Left colon (tissue), 2 donors: ENCODE measurements around the gene MRPL30. TPM values are rescaled to one million over a fixed set of nuclear protein-coding genes. Genes with fewer than 3 reads are reported as not detected.
"Not testable (repeated sequence)": the region's sequence is repeated elsewhere in the genome, so short reads cannot be mapped to it uniquely, and the experiment has no call there.

ENCODE experiments used
- ATAC-seq: fragments of 200-7000 bp; cut with Tn5 transposase; one replicate; pipeline ENCODE4 v1.9.1; 2020; ENCODE audit warnings: mild to moderate bottlenecking, moderate library complexity
- DNase-seq, 2 donors: peaks; one replicate each; pipeline ENCODE4 v3.0.0-alpha.2; 2020
- intact Hi-C, 2 donors: fragments of 100-400 bp; cut with DNase I in 1 of 2; cut with micrococcal nuclease in 1 of 2; formaldehyde crosslinking; loops; one replicate each; pipeline versions ENCODE4 v1.11.2 to v1.14.0; 2022; cut with DNase I, micrococcal nuclease
- long read RNA-seq: library from polyadenylated mRNA; unstranded; transcript quantifications from one replicate; pipeline ENCODE4 v2.0.0, GENCODE V29; 2021
- total RNA-seq, 2 donors: library from RNA; stranded (reverse); fragmentation: NEBNext Ultra II Directional; extraction: Animal tissue kit (Norgen Biotek cat#: 25700); gene quantifications; one replicate each; pipeline ENCODE4 v1.2.1, GENCODE V29; 2021
- donor health status: DM: no; HTN: no; CAD: no.
- donor health status: DM: yes; HTN: yes; CAD: no.

The MRPL30 gene
- 10 to 100 TPM; 22.3 to 23.5 TPM for total RNA-seq
- long read RNA-seq, transcript MRPL30-201 (6 exons, 2,605 nt) = major isoform, 11 of 25 reads
- long read RNA-seq, partial matches to known transcripts = 5 of 25 reads
- long read RNA-seq, other reads (novel, unspliced or antisense) = 9 of 25 reads

- DNase-seq = peak; percentile 90 to 93
- peak; percentile 98 for ATAC-seq
- intact Hi-C loops = loop anchor here in 1 of 2 donors (5.0 kb wide), 1 partner anchor 39 kb away; the partner anchor contains the start of gene C2orf15
These were observed at the start of gene MRPL30, which contains the start of gene MITD1 for GRCh38 chr2:99180755-99181623. MRPL30 (plus strand) TSS chr2:99181184; CDS start chr2:99186204, 5,020 bp downstream. MITD1 (minus strand) TSS chr2:99181058; CDS start chr2:99180981, 77 bp downstream.

GRCh38 chr2:99135044-99135556, 45.9 kb upstream of the MRPL30 start:
- intact Hi-C loops, DNase-seq, ATAC-seq: not testable (repeated sequence)

GRCh38 chr2:99139003-99139402, 42.0 kb upstream of the MRPL30 start:
- no peak for DNase-seq
- intact Hi-C loops = no loop called here
- no peak for ATAC-seq

GRCh38 chr2:99140056-99140859, 40.7 kb upstream of the MRPL30 start:
- intact Hi-C loops = loop anchor here in 1 of 2 donors (5.0 kb wide), 1 partner anchor 42 kb away; the partner anchor contains the start of genes MITD1 and MRPL30
- ATAC-seq = no peak

GRCh38 chr2:99140860-99141109, 40.2 kb upstream of the MRPL30 start:
- DNase-seq (no peak), ATAC-seq (no peak)
- intact Hi-C loops = loop anchor here in 1 of 2 donors (5.0 kb wide), 1 partner anchor 42 kb away; the partner anchor contains the start of genes MITD1 and MRPL30

More at GRCh38 chr2:99140056-99140859, 40.7 kb upstream of the MRPL30 start:
- DNase-seq = no peak

- intact Hi-C loops = loop anchor here in 1 of 2 donors (5.0 kb wide), 1 partner anchor 41 kb away; the partner anchor contains the start of genes MITD1 and MRPL30
- ATAC-seq = peak; percentile 91
- DNase-seq = peak; percentile 96 to 98
These were observed 39.6 kb upstream of the MRPL30 start, which contains the start of gene C2orf15 for GRCh38 chr2:99141110-99142108. C2orf15 (plus strand) TSS chr2:99141707; CDS start chr2:99150559, 8,852 bp downstream.

GRCh38 chr2:99150706-99151105, 30.3 kb upstream of the MRPL30 start:
- DNase-seq (no peak), ATAC-seq (no peak)
- intact Hi-C loops = no loop called here

- peak; percentile 27 for ATAC-seq
- intact Hi-C loops = no loop called here
- DNase-seq = no peak
These were observed 28.6 kb upstream of the MRPL30 start for GRCh38 chr2:99152199-99152895.

GRCh38 chr2:99153921-99154604, 26.9 kb upstream of the MRPL30 start:
- ATAC-seq (no peak), DNase-seq (peak in 1 of 2 donors; percentile 12)
- intact Hi-C loops = no loop called here

GRCh38 chr2:99154643-99155536, 26.1 kb upstream of the MRPL30 start, which contains the start of the genes LIPT1 and TSGA10:
LIPT1 (plus strand) TSS chr2:99154967; CDS start chr2:99161958, 6,991 bp downstream.
TSGA10 (minus strand) TSS chr2:99154942; CDS start chr2:99109439, 45,503 bp downstream.
- ATAC-seq = peak; percentile 96
- peak; percentile 95 for DNase-seq
- intact Hi-C loops = no loop called here

- intact Hi-C loops = no loop called here
- DNase-seq = no peak
- ATAC-seq = no peak
These were observed 24.1 kb upstream of the MRPL30 start for GRCh38 chr2:99156891-99157290.

- no peak for DNase-seq
- intact Hi-C loops = no loop called here
- no peak for ATAC-seq
These were observed 22.4 kb upstream of the MRPL30 start for GRCh38 chr2:99158599-99158998.

GRCh38 chr2:99159594-99159993, 21.4 kb upstream of the MRPL30 start:
- DNase-seq = no peak
- no peak for ATAC-seq
- intact Hi-C loops = no loop called here

GRCh38 chr2:99166218-99166617, 14.8 kb upstream of the MRPL30 start:
- ATAC-seq (no peak), DNase-seq (no peak)
- intact Hi-C loops = no loop called here

GRCh38 chr2:99169534-99169933, 11.4 kb upstream of the MRPL30 start:
- DNase-seq (no peak), ATAC-seq (no peak)
- intact Hi-C loops = no loop called here
